KMS-11 (cell line): ENCODE measurements around the gene FBXO24.
"Not testable (repeated sequence)": the region's sequence is repeated elsewhere in the genome, so short reads cannot be mapped to it uniquely, and the experiment has no call there.

ENCODE experiments used
- H2AFZ ChIP-seq: fragments of 200-600 bp; sonication (generic); 2 replicates; pipeline ENCODE4 v1.6.1; 2016; ENCODE audit warnings: antibody characterized with exemption, mixed run types, low read depth
- H3K27ac ChIP-seq: fragments of 200-600 bp; sonication (generic); 2 replicates; pipeline ENCODE4 v1.6.1; 2016; ENCODE audit warnings: mild to moderate bottlenecking, mixed run types
- H3K27me3 ChIP-seq: fragments of 200-600 bp; sonication (generic); 2 replicates; pipeline ENCODE4 v1.6.1; 2017; ENCODE audit warnings: mild to moderate bottlenecking, low read depth, mixed run types, moderate library complexity; ENCODE audit not compliant: insufficient read depth
- H3K36me3 ChIP-seq: fragments of 200-600 bp; sonication (generic); 2 replicates; pipeline ENCODE4 v1.6.1; 2017; ENCODE audit warnings: mild to moderate bottlenecking, mixed run types; ENCODE audit not compliant: insufficient read depth
- H3K4me1 ChIP-seq: fragments of 200-600 bp; sonication (generic); 2 replicates; pipeline ENCODE4 v1.6.1; 2016; ENCODE audit warnings: mild to moderate bottlenecking, low read depth, mixed run types; ENCODE audit not compliant: poor library complexity, severe bottlenecking
- H3K4me2 ChIP-seq: fragments of 200-600 bp; sonication (generic); 2 replicates; pipeline ENCODE4 v1.7.0; 2016; ENCODE audit warnings: mild to moderate bottlenecking, mixed run types
- H3K4me3 ChIP-seq: fragments of 200-600 bp; sonication (generic); IDR thresholded peaks from 2 replicates; pipeline ENCODE4 v1.6.1; 2017; ENCODE audit warnings: low read depth, low read length, mixed read lengths; ENCODE audit not compliant: insufficient read depth
- H3K79me2 ChIP-seq: fragments of 200-600 bp; sonication (generic); 2 replicates; pipeline ENCODE4 v1.6.1; 2016; ENCODE audit warnings: low read depth, mixed run types; ENCODE audit not compliant: insufficient read depth
- H3K9ac ChIP-seq: fragments of 200-600 bp; sonication (generic); 2 replicates; pipeline ENCODE4 v1.6.1; 2016; ENCODE audit warnings: mild to moderate bottlenecking, mixed run types
- H4K20me1 ChIP-seq: fragments of 200-600 bp; sonication (generic); 2 replicates; pipeline ENCODE4 v1.6.1; 2016; ENCODE audit warnings: mild to moderate bottlenecking, mixed run types; ENCODE audit not compliant: insufficient read depth
- TF ChIP-seq, protein P1 (sequence below): fragments of 200-600 bp; sonication (generic); conservative IDR thresholded peaks from 2 replicates; pipeline ENCODE4 v1.6.1; 2017; ENCODE audit warnings: low read depth, mild to moderate bottlenecking, antibody characterized with exemption, low read length, moderate library complexity, mixed read lengths

FBXO24 gene

DNA sequence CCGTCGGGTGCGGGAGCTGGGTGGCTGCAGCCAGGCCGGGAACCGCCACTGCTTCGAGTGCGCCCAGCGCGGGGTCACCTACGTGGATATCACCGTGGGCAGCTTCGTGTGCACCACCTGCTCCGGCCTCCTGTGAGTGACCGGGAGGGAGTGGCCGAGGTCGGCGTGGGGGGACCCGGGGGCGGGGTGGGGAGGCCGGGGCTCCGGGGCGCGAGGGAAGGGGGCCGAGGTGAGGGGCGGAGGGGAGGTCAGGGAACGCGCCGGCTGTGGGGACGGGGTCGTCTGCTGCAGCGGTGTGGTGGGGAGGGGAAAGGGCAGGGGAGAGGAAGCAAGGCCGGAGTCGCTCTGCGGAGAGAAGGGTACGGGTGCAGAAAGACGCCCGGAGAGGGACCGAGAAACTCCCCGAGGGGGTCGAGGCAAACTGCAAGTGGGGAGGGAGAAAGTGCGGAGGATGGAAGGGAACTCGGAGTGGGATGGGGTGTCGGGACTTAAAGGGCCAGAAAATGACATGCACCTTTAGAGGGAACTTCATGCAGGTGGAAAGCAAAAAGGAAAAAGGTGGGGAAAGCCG, 46.6 kb upstream of the FBXO24 start:
- TF ChIP-seq, protein P1, sequence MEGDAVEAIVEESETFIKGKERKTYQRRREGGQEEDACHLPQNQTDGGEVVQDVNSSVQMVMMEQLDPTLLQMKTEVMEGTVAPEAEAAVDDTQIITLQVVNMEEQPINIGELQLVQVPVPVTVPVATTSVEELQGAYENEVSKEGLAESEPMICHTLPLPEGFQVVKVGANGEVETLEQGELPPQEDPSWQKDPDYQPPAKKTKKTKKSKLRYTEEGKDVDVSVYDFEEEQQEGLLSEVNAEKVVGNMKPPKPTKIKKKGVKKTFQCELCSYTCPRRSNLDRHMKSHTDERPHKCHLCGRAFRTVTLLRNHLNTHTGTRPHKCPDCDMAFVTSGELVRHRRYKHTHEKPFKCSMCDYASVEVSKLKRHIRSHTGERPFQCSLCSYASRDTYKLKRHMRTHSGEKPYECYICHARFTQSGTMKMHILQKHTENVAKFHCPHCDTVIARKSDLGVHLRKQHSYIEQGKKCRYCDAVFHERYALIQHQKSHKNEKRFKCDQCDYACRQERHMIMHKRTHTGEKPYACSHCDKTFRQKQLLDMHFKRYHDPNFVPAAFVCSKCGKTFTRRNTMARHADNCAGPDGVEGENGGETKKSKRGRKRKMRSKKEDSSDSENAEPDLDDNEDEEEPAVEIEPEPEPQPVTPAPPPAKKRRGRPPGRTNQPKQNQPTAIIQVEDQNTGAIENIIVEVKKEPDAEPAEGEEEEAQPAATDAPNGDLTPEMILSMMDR = no peak
- no peaks in the 10 kb centered on the region for H3K36me3 ChIP-seq
- no peaks in the 10 kb centered on the region for H3K27me3 ChIP-seq
- H3K4me3 ChIP-seq = no peak overlapping the region
- H3K27ac ChIP-seq = no peak overlapping the region
- H2AFZ ChIP-seq = peak overlapping the region; percentile 90
- H3K9ac ChIP-seq = no peak overlapping the region
- H4K20me1 ChIP-seq = no peaks in the 10 kb centered on the region
- H3K4me2 ChIP-seq = peak overlapping the region; percentile 70
- H3K4me1 ChIP-seq = peaks cover 15% of the 10 kb centered on the region
- H3K79me2 ChIP-seq = no peaks in the 10 kb centered on the region

DNA sequence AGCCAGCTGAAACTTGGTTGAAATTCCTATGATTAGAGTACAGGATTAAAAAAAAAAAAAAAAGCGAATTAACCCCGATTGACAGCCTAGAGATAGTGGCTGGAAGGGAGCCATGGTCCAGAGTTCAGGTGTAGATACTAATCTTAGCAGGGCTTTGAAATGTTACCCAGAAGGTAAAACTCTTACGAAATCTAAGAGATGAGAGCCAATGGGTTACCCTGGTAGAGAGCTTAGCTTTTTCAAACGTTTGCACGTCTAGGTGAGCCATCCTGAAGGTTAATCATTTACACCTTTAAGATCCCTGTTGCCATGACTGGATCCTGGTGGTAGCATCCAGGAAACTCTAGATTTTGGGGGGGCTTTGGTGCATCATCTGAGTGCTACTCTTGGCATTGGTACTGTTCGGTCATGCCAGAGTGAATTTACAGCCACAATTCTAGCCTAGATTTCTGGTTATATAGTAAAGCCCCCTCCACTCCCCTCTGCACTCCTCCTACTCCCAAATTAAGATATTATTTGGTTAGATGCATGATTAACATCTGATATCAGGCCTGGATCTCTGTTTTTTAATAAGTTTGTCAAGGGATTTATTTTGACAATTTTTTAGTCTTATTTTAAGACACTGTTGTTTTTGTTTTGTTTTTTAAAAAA, 45.9 kb upstream of the FBXO24 start:
- H3K4me3 ChIP-seq = no peak overlapping the region
- H3K27ac ChIP-seq = no peak overlapping the region
- no peaks in the 10 kb centered on the region for H3K27me3 ChIP-seq
- H3K4me2 ChIP-seq = peak overlapping the region; percentile 70
- no peak overlapping the region for H3K9ac ChIP-seq
- H3K79me2 ChIP-seq = no peaks in the 10 kb centered on the region
- TF ChIP-seq, protein P1 = no peak
- H4K20me1 ChIP-seq = no peaks in the 10 kb centered on the region
- H3K36me3 ChIP-seq = no peaks in the 10 kb centered on the region
- H3K4me1 ChIP-seq = peaks cover 17% of the 10 kb centered on the region
- H2AFZ ChIP-seq = peak overlapping the region; percentile 18; the same call in 1 of the 2 replicates

DNA sequence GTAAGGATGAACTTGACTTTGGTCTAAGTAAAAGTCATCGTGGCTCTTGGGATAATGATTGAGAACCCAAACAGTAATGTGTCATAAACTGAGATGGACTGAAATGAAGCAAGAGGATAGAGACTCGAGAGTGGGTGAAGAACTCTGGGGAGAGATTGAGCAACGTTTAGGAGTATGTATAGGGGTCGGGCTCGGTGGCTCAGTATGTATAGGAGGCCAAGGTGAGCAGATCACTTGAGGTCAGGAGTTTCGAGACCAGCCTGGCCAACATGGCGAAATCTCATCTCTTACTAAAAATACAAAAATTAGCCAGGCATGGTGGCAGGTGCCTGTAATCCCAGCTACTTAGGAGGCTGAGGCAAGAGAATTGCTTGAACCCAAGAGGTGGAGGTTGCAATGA, 44.8 kb upstream of the FBXO24 start:
- not testable (repeated sequence) for H4K20me1 ChIP-seq, H3K27me3 ChIP-seq, H3K79me2 ChIP-seq, H3K27ac ChIP-seq, H3K4me2 ChIP-seq, H3K36me3 ChIP-seq, H2AFZ ChIP-seq, H3K4me3 ChIP-seq, H3K9ac ChIP-seq
- H3K4me1 ChIP-seq = peaks cover 28% of the 10 kb centered on the region

DNA sequence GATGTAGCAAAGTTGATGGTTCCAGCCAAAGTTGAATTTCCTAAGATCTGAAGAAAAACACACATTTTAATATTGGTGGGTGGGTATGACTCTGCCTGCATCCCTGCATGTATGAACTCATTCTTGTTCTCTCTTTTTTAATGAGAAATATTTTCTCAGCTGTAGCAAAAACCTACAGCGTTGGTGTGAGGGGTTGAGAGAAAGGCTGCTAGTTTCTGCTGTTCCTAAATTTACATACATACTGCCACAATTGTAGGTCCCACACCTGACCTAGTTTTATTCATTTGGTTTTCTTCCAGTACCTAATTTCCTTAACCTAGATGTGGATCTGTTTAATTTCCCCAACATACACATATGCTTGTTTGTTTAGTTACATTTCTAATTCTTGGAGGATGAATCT, 42.5 kb upstream of the FBXO24 start:
- Histone ChIP-seq H3K27me3 (no peaks in the 10 kb centered on the region), H3K79me2 (no peaks in the 10 kb centered on the region), H3K36me3 (no peaks in the 10 kb centered on the region), H3K27ac (no peak overlapping the region), H3K9ac (no peak overlapping the region), H4K20me1 (no peaks in the 10 kb centered on the region), H3K4me1 (peaks cover 26% of the 10 kb centered on the region), H2AFZ (no peak overlapping the region), H3K4me2 (no peak overlapping the region), H3K4me3 (no peak overlapping the region)
- TF ChIP-seq, protein P1 = no peak

DNA sequence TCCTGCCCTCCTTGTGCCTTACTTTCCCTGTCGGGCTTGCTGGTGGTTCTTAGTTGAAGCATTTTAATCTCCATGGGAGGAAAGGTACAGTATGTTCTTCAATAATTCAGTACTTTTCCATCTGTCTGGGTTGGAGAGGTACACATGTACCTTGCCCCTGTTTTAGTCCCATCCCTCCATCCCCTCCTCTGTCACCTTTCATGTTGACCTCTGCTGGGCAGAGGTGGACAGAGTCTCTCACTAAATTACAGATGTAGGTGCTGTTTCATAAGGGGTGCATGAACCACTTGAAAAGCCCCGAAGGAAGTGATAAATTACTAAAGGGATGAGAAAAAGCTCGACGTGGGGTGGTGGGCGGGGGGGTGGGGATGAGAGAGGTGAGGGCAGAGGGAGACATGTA, 41.7 kb upstream of the FBXO24 start:
- Histone ChIP-seq H2AFZ (no peak overlapping the region), H3K27ac (no peak overlapping the region), H3K79me2 (no peaks in the 10 kb centered on the region), H3K4me2 (no peak overlapping the region), H3K36me3 (no peaks in the 10 kb centered on the region), H3K27me3 (no peaks in the 10 kb centered on the region), H3K4me1 (peaks cover 26% of the 10 kb centered on the region), H3K4me3 (no peak overlapping the region), H4K20me1 (no peaks in the 10 kb centered on the region), H3K9ac (no peak overlapping the region)
- TF ChIP-seq, protein P1 = no peak
